Panc1 (cell line): ENCODE data around the gene HOXA5. TPM values are rescaled to one million over a fixed set of nuclear protein-coding genes. Genes with fewer than 3 reads are reported as not detected.

Experiments
- ATAC-seq: fragments of 200-7000 bp; cut with Tn5 transposase; 2 replicates; pipeline ENCODE4 v1.9.1; 2020; ENCODE audit warnings: mild to moderate bottlenecking, moderate library complexity
- BruUV-seq: library from RNA; stranded (reverse); fragments of 400-500 nt; replicated peaks from 2 replicates; lab custom pipeline; 2021; lab: Mats Ljungman, UMichigan
- CTCF ChIA-PET: fragments of 300-600 bp; sonication (Branson Sonifier 250); formaldehyde crosslinking; loops from one replicate; lab custom pipeline; 2022; ENCODE audit warnings: antibody characterized with exemption; lab: Charles Lee
- POLR2A ChIA-PET: fragments of 300-600 bp; sonication (Branson Sonifier 250); formaldehyde crosslinking; loops from one replicate; lab custom pipeline; 2022; ENCODE audit warnings: antibody characterized with exemption; lab: Charles Lee
- DNase-seq: peaks from one replicate; pipeline ENCODE4 v3.0.0-alpha.2; 2010; ENCODE audit warnings: low read depth, low spot score
- H3K27ac ChIP-seq: 2 replicates; pipeline ENCODE4 v1.5.1; 2011; ENCODE audit warnings: mild to moderate bottlenecking, low read length, inconsistent platforms
- H3K27me3 ChIP-seq: fragments of 200-500 bp; sonication (Bioruptor generic); 2 replicates; pipeline ENCODE4 v1.6.0; 2014; ENCODE audit warnings: low read length, inconsistent platforms; ENCODE audit not compliant: control insufficient read depth, insufficient read depth
- H3K36me3 ChIP-seq: fragments of 200-500 bp; sonication (Bioruptor generic); 2 replicates; pipeline ENCODE4 v1.5.1; 2014; ENCODE audit warnings: inconsistent platforms, mild to moderate bottlenecking, low read length, moderate library complexity; ENCODE audit not compliant: control insufficient read depth, insufficient read depth
- H3K4me1 ChIP-seq: 2 replicates; pipeline ENCODE4 v1.5.1; 2011; ENCODE audit warnings: inconsistent platforms, mild to moderate bottlenecking, low read length, moderate library complexity; ENCODE audit not compliant: control insufficient read depth, insufficient read depth
- H3K4me3 ChIP-seq, 2 experiments: 2 replicates each; pipeline ENCODE4 v1.5.1; 2011 to 2012; ENCODE audit warnings: low read depth in 2 of 2, low read length in 2 of 2, mild to moderate bottlenecking in 2 of 2, inconsistent platforms in 1 of 2, moderate library complexity in 1 of 2
- H3K9me3 ChIP-seq: fragments of 200-500 bp; sonication (Bioruptor generic); 2 replicates; pipeline ENCODE4 v1.5.1; 2014; ENCODE audit warnings: low read depth, mild to moderate bottlenecking, inconsistent platforms, low read length, moderate library complexity; ENCODE audit not compliant: control insufficient read depth, insufficient read depth
- POLR2AphosphoS5 ChIP-seq: IDR thresholded peaks from 2 replicates; pipeline ENCODE4 v1.6.1; 2012; ENCODE audit warnings: mild to moderate bottlenecking, low read depth, low read length, moderate library complexity
- SIN3A ChIP-seq: IDR thresholded peaks from 2 replicates; pipeline ENCODE4 v1.6.1; 2012; ENCODE audit warnings: low read depth, mild to moderate bottlenecking, low read length, moderate library complexity, borderline replicate concordance; ENCODE audit not compliant: insufficient read depth
- TCF7L2 ChIP-seq: IDR thresholded peaks from 2 replicates; pipeline ENCODE4 v1.6.1; 2011; ENCODE audit warnings: mild to moderate bottlenecking, low read depth, low read length, inconsistent platforms
- in situ Hi-C: cut with HindIII; loops from 2 replicates; pipeline ENCODE4 v1.10.0; 2016; ENCODE audit warnings: low sequenced_read_pairs, low pct_unique_long_range_greater_than_20kb
- intact Hi-C: fragments of 100-400 bp; cut with micrococcal nuclease; formaldehyde crosslinking; loops from one replicate; pipeline ENCODE4 v1.10.0; 2022; ENCODE audit not compliant: unreplicated experiment
- total RNA-seq: library from RNA; stranded (reverse); gene quantifications from one replicate; pipeline ENCODE4 v1.2.1, GENCODE V29; 2021; ENCODE audit not compliant: unreplicated experiment
- TF ChIP-seq, protein P1 (sequence below): fragments of 450-650 bp; IDR thresholded peaks from 2 replicates; pipeline ENCODE4 v1.5.1; 2017; ENCODE audit warnings: mild to moderate bottlenecking
- TF ChIP-seq, protein P2 (sequence below), 2 experiments: IDR thresholded peaks; 2 replicates each; pipeline ENCODE4 v1.6.1; 2011 to 2012; ENCODE audit warnings: low read depth in 2 of 2, control low read depth in 1 of 2, low read length in 1 of 2, mild to moderate bottlenecking in 1 of 2, moderate library complexity in 1 of 2; ENCODE audit not compliant: insufficient read depth in 1 of 2

HOXA5 gene
- total RNA-seq, 1 experiment from 2014 or later: 3.9 TPM

DNA sequence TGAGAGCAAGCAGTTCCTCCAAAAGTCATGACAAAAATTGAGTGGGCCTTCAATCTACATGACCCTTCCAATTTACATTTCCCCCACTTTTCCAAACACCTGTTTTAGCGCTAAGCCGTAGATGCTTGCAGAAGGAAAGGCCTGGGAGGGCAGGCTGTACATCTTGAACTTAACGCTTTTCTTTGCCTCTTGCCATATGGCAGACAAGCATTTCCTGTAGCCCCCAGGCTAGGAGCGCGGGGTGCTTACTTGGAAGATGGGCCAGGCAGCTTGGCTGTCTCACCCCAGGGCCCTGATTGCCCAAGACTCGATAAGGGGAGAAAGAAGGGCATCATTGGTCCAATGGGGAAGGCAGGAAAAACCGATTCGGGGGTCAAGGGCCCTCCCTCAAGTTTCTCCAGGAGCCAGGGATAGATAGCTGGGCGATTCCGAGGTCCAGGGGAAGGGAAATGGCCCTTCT is 28.9 kb upstream of the HOXA5 start:
- intact Hi-C loops (no loop called here), in situ Hi-C loops (no loop called here)
- Histone ChIP-seq H3K9me3 (no peaks in the 10 kb centered on the region), H3K36me3 (no peaks in the 10 kb centered on the region), H3K27ac (no peak overlapping the region), H3K4me3 (no peak overlapping the region), H3K27me3 (no peaks in the 10 kb centered on the region), H3K4me1 (peaks cover 5% of the 10 kb centered on the region; the same call in 1 of the 2 replicates)
- CTCF ChIA-PET: no interaction called here
- no TSS peak for BruUV-seq
- POLR2A ChIA-PET: no interaction called here
- no peak for DNase-seq
- TF ChIP-seq POLR2AphosphoS5: no peak
- TF ChIP-seq SIN3A: no peak
- TF ChIP-seq TCF7L2: no peak
- TF ChIP-seq, protein P1, sequence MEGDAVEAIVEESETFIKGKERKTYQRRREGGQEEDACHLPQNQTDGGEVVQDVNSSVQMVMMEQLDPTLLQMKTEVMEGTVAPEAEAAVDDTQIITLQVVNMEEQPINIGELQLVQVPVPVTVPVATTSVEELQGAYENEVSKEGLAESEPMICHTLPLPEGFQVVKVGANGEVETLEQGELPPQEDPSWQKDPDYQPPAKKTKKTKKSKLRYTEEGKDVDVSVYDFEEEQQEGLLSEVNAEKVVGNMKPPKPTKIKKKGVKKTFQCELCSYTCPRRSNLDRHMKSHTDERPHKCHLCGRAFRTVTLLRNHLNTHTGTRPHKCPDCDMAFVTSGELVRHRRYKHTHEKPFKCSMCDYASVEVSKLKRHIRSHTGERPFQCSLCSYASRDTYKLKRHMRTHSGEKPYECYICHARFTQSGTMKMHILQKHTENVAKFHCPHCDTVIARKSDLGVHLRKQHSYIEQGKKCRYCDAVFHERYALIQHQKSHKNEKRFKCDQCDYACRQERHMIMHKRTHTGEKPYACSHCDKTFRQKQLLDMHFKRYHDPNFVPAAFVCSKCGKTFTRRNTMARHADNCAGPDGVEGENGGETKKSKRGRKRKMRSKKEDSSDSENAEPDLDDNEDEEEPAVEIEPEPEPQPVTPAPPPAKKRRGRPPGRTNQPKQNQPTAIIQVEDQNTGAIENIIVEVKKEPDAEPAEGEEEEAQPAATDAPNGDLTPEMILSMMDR: no peak
- TF ChIP-seq, protein P2, sequence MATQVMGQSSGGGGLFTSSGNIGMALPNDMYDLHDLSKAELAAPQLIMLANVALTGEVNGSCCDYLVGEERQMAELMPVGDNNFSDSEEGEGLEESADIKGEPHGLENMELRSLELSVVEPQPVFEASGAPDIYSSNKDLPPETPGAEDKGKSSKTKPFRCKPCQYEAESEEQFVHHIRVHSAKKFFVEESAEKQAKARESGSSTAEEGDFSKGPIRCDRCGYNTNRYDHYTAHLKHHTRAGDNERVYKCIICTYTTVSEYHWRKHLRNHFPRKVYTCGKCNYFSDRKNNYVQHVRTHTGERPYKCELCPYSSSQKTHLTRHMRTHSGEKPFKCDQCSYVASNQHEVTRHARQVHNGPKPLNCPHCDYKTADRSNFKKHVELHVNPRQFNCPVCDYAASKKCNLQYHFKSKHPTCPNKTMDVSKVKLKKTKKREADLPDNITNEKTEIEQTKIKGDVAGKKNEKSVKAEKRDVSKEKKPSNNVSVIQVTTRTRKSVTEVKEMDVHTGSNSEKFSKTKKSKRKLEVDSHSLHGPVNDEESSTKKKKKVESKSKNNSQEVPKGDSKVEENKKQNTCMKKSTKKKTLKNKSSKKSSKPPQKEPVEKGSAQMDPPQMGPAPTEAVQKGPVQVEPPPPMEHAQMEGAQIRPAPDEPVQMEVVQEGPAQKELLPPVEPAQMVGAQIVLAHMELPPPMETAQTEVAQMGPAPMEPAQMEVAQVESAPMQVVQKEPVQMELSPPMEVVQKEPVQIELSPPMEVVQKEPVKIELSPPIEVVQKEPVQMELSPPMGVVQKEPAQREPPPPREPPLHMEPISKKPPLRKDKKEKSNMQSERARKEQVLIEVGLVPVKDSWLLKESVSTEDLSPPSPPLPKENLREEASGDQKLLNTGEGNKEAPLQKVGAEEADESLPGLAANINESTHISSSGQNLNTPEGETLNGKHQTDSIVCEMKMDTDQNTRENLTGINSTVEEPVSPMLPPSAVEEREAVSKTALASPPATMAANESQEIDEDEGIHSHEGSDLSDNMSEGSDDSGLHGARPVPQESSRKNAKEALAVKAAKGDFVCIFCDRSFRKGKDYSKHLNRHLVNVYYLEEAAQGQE (IDR thresholded peaks at IDR 0.05; ENCODE audit: insufficient read depth in 1 of 2, low read depth in 2 of 2, low read length in 1 of 2): no peak
- ATAC-seq: no peak

DNA sequence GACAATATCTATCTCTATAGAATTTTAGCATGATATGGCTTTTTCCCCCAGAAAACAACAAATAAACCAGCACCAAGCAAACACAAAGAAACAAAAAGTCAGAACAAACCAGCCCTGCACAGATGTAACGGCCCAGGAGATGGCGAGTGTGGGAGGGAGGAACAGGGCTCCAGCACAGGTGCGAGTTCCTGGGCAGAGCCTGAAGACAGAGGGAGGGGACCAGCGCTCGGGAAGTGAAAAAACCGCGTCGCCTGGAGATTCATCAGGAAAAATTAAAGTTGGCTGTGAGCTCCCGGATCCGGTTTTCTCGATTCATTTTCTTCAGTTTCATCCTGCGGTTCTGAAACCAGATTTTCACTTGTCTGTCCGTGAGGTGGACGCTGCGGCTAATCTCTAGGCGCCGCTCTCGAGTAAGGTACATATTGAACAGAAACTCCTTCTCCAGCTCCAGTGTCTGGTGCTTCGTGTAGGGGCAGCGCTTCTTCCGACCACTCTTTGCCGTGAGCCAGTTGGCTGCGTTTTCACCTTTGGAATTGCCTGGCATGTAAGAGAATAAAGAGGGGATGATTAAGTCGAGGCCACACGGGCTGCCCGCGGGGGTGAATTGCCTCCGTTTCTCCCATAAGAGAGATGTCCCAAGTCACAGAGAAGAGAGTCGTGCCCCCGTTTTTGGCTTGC is 28.3 kb upstream of the HOXA5 start:
- BruUV-seq: no TSS peak
- no peaks in the 10 kb centered on the region for H3K27me3 ChIP-seq
- TF ChIP-seq, protein P1: no peak
- no peak for TF ChIP-seq TCF7L2
- TF ChIP-seq SIN3A: no peak
- TF ChIP-seq, protein P2 (IDR thresholded peaks at IDR 0.05; ENCODE audit: insufficient read depth in 1 of 2, low read depth in 2 of 2, low read length in 1 of 2): no peak
- no peak for TF ChIP-seq POLR2AphosphoS5
- no peak overlapping the region for H3K4me3 ChIP-seq
- no peak for DNase-seq
- H3K4me1 ChIP-seq: peaks cover 5% of the 10 kb centered on the region; the same call in 1 of the 2 replicates
- H3K27ac ChIP-seq: no peak overlapping the region
- no peaks in the 10 kb centered on the region for H3K36me3 ChIP-seq
- CTCF ChIA-PET: interaction anchor here (0.7 kb wide), 1 partner anchor 8 kb away, joined by 3 read pairs; no protein-coding TSS in a partner anchor
- in situ Hi-C loops: no loop called here
- intact Hi-C loops: no loop called here
- no peak for ATAC-seq
- H3K9me3 ChIP-seq: no peaks in the 10 kb centered on the region
- POLR2A ChIA-PET: no interaction called here
